ENCODE data around the gene GARRE1. TPM values are rescaled to one million over a fixed set of nuclear protein-coding genes. Genes with fewer than 3 reads are reported as not detected.

GARRE1 gene
- total RNA-seq, 4 donors from 2014 or later: 16.7 to 27.8 (median 22.7) TPM

GRCh38 chr19:34263745-34264237, 9.4 kb downstream of the GARRE1 start:
- Histone ChIP-seq H3K4me1 (peaks cover 16 to 26% (median 20%) of the 10 kb centered on the region in 4 donors), H3K27me3 (no peaks in the 10 kb centered on the region), H3K36me3 (no peaks in the 10 kb centered on the region), H3K9me3 (no peaks in the 10 kb centered on the region), H3K27ac (no peak overlapping the region), H3K4me3 (no peak overlapping the region)
- 76 to 77% methylated on average over 7 to 8 of the region's 8 CpGs for whole genome bisulfite sequencing, 2 donors (ENCODE audit: low coverage in 1 of 2)
- no peak for DNase-seq
- intact Hi-C loops (cut with DNase I; ENCODE audit: low total_unique reads) (no loop called here), in situ Hi-C loops (cut with MboI; ENCODE audit: low pct_ligation_motif_present in 1 of 4, low pct_unique_long_range_greater_than_20kb in 1 of 4, low sequenced_read_pairs in 3 of 4) (no loop called here)
- TF ChIP-seq EP300 (IDR thresholded peaks at IDR 0.05; ENCODE audit: low read depth) (no peak), POLR2A (IDR thresholded peaks at IDR 0.05) (no peak), POLR2AphosphoS5 (IDR thresholded peaks at IDR 0.05) (no peak), CTCF (IDR thresholded peaks at IDR 0.05) (no peak)

GRCh38 chr19:34265221-34265650, 10.9 kb downstream of the GARRE1 start:
- Histone ChIP-seq H3K27me3 (no peaks in the 10 kb centered on the region), H3K27ac (no peak overlapping the region), H3K4me3 (no peak overlapping the region), H3K4me1 (peaks cover 14 to 26% (median 18%) of the 10 kb centered on the region in 4 donors), H3K9me3 (no peaks in the 10 kb centered on the region), H3K36me3 (no peaks in the 10 kb centered on the region)
- 80 to 83% methylated on average over 1 to 6 of the region's 6 CpGs for WGBS, 2 donors (ENCODE audit: low coverage in 1 of 2)
- in situ Hi-C loops (cut with MboI; ENCODE audit: low pct_ligation_motif_present in 1 of 4, low pct_unique_long_range_greater_than_20kb in 1 of 4, low sequenced_read_pairs in 3 of 4): no loop called here
- no peak for TF ChIP-seq POLR2AphosphoS5 (IDR thresholded peaks at IDR 0.05)
- TF ChIP-seq POLR2A (IDR thresholded peaks at IDR 0.05): no peak
- no peak for TF ChIP-seq CTCF (IDR thresholded peaks at IDR 0.05)
- TF ChIP-seq EP300 (IDR thresholded peaks at IDR 0.05; ENCODE audit: low read depth): no peak
- intact Hi-C loops (cut with DNase I; ENCODE audit: low total_unique reads): no loop called here
- DNase-seq: no peak

- no peaks in the 10 kb centered on the region for H3K36me3 ChIP-seq
- no peaks in the 10 kb centered on the region for H3K9me3 ChIP-seq
- no peak for DNase-seq
- intact Hi-C loops (cut with DNase I; ENCODE audit: low total_unique reads) (no loop called here), in situ Hi-C loops (cut with MboI; ENCODE audit: low pct_ligation_motif_present in 1 of 4, low pct_unique_long_range_greater_than_20kb in 1 of 4, low sequenced_read_pairs in 3 of 4) (no loop called here)
- H3K4me3 ChIP-seq: no peak overlapping the region
- 61 to 72% methylated on average over 7 to 8 of the region's 8 CpGs for WGBS, 2 donors (ENCODE audit: low coverage in 1 of 2)
- H3K4me1 ChIP-seq: peaks cover 12 to 29% (median 17%) of the 10 kb centered on the region in 4 donors
- no peaks in the 10 kb centered on the region for H3K27me3 ChIP-seq
- TF ChIP-seq POLR2AphosphoS5 (IDR thresholded peaks at IDR 0.05) (no peak), CTCF (IDR thresholded peaks at IDR 0.05) (no peak), EP300 (IDR thresholded peaks at IDR 0.05; ENCODE audit: low read depth) (no peak), POLR2A (IDR thresholded peaks at IDR 0.05) (no peak)
- peak overlapping the region; percentile 60 to 74 (median 68) for H3K27ac ChIP-seq
Measured at GRCh38 chr19:34269081-34269480, 14.7 kb downstream of the GARRE1 start.

- Histone ChIP-seq H3K9me3 (no peaks in the 10 kb centered on the region), H3K27ac (peak overlapping the region; percentile 60 to 74 (median 68)), H3K4me3 (no peak overlapping the region), H3K27me3 (no peaks in the 10 kb centered on the region), H3K4me1 (peaks cover 11 to 29% (median 18%) of the 10 kb centered on the region in 4 donors), H3K36me3 (no peaks in the 10 kb centered on the region)
- no peak for DNase-seq
- in situ Hi-C loops (cut with MboI; ENCODE audit: low pct_ligation_motif_present in 1 of 4, low pct_unique_long_range_greater_than_20kb in 1 of 4, low sequenced_read_pairs in 3 of 4): no loop called here
- intact Hi-C loops (cut with DNase I; ENCODE audit: low total_unique reads): no loop called here
- TF ChIP-seq POLR2AphosphoS5 (IDR thresholded peaks at IDR 0.05) (no peak), EP300 (IDR thresholded peaks at IDR 0.05; ENCODE audit: low read depth) (no peak), POLR2A (IDR thresholded peaks at IDR 0.05) (no peak), CTCF (IDR thresholded peaks at IDR 0.05) (no peak)
- WGBS, 2 donors (ENCODE audit: low coverage in 1 of 2): 42 to 53% methylated on average over 2 of the region's 2 CpGs
Measured at GRCh38 chr19:34269489-34269888, 15.1 kb downstream of the GARRE1 start.

Data from transverse colon (tissue), 4 donors.